ENCODE measurements around the gene PACRG. TPM values are rescaled to one million over a fixed set of nuclear protein-coding genes. Genes with fewer than 3 reads are reported as not detected.

PACRG gene
- total and polyA plus RNA-seq, 10 of the 15 experiments (the other 5 are each of a cell fraction or from before 2014, with no cell fraction given) = not detected

DNA sequence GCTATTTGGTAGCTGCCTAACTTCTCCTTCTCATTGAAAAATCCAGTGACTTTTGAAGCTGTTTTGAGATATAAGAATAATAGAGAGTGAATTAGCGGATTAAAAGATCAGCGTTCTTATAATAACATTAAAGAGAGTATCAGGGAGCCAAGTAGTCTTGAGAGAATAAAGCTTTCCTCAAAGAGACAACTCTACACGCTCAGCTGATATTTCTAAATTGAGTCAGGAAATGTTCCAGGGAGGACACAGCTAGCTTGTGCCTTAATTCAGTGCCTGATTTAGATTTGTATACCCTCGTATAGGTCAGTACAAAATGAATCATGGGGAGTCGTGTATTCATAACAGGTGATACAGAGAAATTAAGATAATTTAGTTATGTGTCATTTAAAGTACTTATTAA, 611.7 kb downstream of the PACRG start:
- Histone ChIP-seq H3K4me3 (no peak overlapping the region), H3K9ac (ENCODE audit: control insufficient read depth, insufficient read depth, low read length) (no peak overlapping the region), H3K79me2 (ENCODE audit: control insufficient read depth, insufficient read depth, low read length) (no peaks in the 10 kb centered on the region), H3K36me3 (ENCODE audit: control insufficient read depth in 2 of 2, insufficient read depth in 2 of 2, low read length in 1 of 2) (no peaks in the 10 kb centered on the region), H3K9me3 (replicated peaks; ENCODE audit: control insufficient read depth, insufficient read depth, low read length) (no peaks in the 10 kb centered on the region), H3K4me2 (ENCODE audit: control insufficient read depth, insufficient read depth) (no peak overlapping the region), H2AFZ (ENCODE audit: control insufficient read depth, low read depth, low read length) (no peak overlapping the region), H4K20me1 (ENCODE audit: control insufficient read depth, insufficient read depth) (no peaks in the 10 kb centered on the region), H3K27me3 (replicated peaks in 1 of 2; ENCODE audit: control insufficient read depth in 2 of 2, insufficient read depth in 2 of 2, low read length in 1 of 2) (no peaks in the 10 kb centered on the region; a peak in 1 of 4 replicates), H3K4me1 (ENCODE audit: control insufficient read depth, insufficient read depth, low read length) (no peaks in the 10 kb centered on the region), H3K27ac (ENCODE audit: control insufficient read depth, insufficient read depth) (no peak overlapping the region)
- ChIA-PET CTCF (no interaction called here), POLR2A (no interaction called here), RAD21 (ENCODE audit: unreplicated experiment) (no interaction called here), SMC1A (ENCODE audit: uncharacterized antibody, unreplicated experiment) (interaction anchor here (0.6 kb wide), 1 partner anchor 29 kb away, joined by 3 read pairs; no protein-coding TSS in a partner anchor)
- intact Hi-C loops (cut with micrococcal nuclease; ENCODE audit: unreplicated experiment) = no loop called here
- BruUV-seq (replicated peaks) = no TSS peak
- FAIRE-seq (no peak), DNase-seq (ENCODE audit: low read depth, low spot score) (no peak), ATAC-seq (no peak)
- no peak for TF ChIP-seq NR2F1 (conservative IDR thresholded peaks at IDR 0.05)
- no peak for TF ChIP-seq NR2C2 (IDR thresholded peaks at IDR 0.05; ENCODE audit: borderline replicate concordance, control insufficient read depth, insufficient read length, low read depth)
- no peak for TF ChIP-seq BCL11A (IDR thresholded peaks at IDR 0.05; ENCODE audit: low read depth, low read length)
- no peak for TF ChIP-seq SRF (IDR thresholded peaks at IDR 0.05; ENCODE audit: low read depth in 2 of 2, low read length in 2 of 2)
- no peak for TF ChIP-seq MYB (IDR thresholded peaks at IDR 0.05; ENCODE audit: borderline replicate concordance, low read depth, low read length)
- no peak for TF ChIP-seq RCOR1 (conservative IDR thresholded peaks at IDR 0.05; ENCODE audit: low read depth, low read length)
- TF ChIP-seq BCLAF1 (IDR thresholded peaks at IDR 0.05) = no peak
- TF ChIP-seq JUNB (IDR thresholded peaks at IDR 0.05) = no peak
- TF ChIP-seq RAD21 (IDR thresholded peaks at IDR 0.05; ENCODE audit: insufficient read depth, low read depth, low read length) = no peak
- TF ChIP-seq CBX5 (IDR thresholded peaks at IDR 0.05; ENCODE audit: low read depth) = no peak
- WGBS (ENCODE audit: insufficient coverage, insufficient replicate concordance, low lambda C conversion rate, missing lambda C conversion rate) = 28% methylated on average over 5 of the region's 5 CpGs
- in situ Hi-C loops (cut with MboI) = no loop called here
